ENCODE results near the gene ROPN1L.

GRCh38 chr5:10427978-10428377, 13.7 kb upstream of the ROPN1L start:
- TF ChIP-seq CTCF (conservative IDR thresholded peaks at IDR 0.05; ENCODE audit: low read depth, low read length), result no peak
- no peak for TF ChIP-seq EZH2 (IDR thresholded peaks at IDR 0.05; ENCODE audit: borderline replicate concordance, low read depth, low read length, poor library complexity, severe bottlenecking)

Data from A673 (cell line).